Ishikawa (cell line): ENCODE measurements around the gene NCL.

Source experiments
- CREB1 ChIP-seq: IDR thresholded peaks from 2 replicates; pipeline ENCODE4 v1.6.1; 2012; ENCODE audit warnings: low read depth
- EGR1 ChIP-seq: IDR thresholded peaks from 2 replicates; pipeline ENCODE4 v1.6.1; 2012
- EP300 ChIP-seq: IDR thresholded peaks from 2 replicates; pipeline ENCODE4 v1.6.1; 2012; ENCODE audit warnings: borderline replicate concordance
- FOXM1 ChIP-seq: IDR thresholded peaks from 2 replicates; pipeline ENCODE4 v1.6.1; 2012; ENCODE audit warnings: low read depth, borderline replicate concordance
- MAX ChIP-seq: IDR thresholded peaks from 2 replicates; pipeline ENCODE4 v1.6.1; 2012
- RAD21 ChIP-seq: IDR thresholded peaks from 2 replicates; pipeline ENCODE4 v1.6.1; 2012; ENCODE audit warnings: low read depth
- REST ChIP-seq: IDR thresholded peaks from 2 replicates; pipeline ENCODE4 v1.6.1; 2012; ENCODE audit warnings: low read depth, mild to moderate bottlenecking
- TAF1 ChIP-seq: IDR thresholded peaks from 2 replicates; pipeline ENCODE4 v1.6.1; 2012; ENCODE audit warnings: low read depth, mild to moderate bottlenecking
- USF1 ChIP-seq: IDR thresholded peaks from 2 replicates; pipeline ENCODE4 v1.6.1; 2012
- YY1 ChIP-seq: IDR thresholded peaks from 2 replicates; pipeline ENCODE4 v1.6.1; 2012; ENCODE audit warnings: low read depth

GRCh38 chr2:231415029-231415428, 49.3 kb downstream of the NCL start:
- TF ChIP-seq YY1 (no peak), RAD21 (no peak), FOXM1 (no peak), EP300 (no peak), REST (no peak), TAF1 (no peak), MAX (no peak), EGR1 (no peak), CREB1 (no peak), USF1 (no peak)
